ENCODE measurements around the gene PAPOLB. TPM values are rescaled to one million over a fixed set of nuclear protein-coding genes. Genes with fewer than 3 reads are reported as not detected.

The PAPOLB gene
- total and polyA plus RNA-seq, 2 of the 8 experiments (the other 6 are each of a cell fraction or from before 2014, with no cell fraction given): 0.02 to 0.15 TPM

DNA sequence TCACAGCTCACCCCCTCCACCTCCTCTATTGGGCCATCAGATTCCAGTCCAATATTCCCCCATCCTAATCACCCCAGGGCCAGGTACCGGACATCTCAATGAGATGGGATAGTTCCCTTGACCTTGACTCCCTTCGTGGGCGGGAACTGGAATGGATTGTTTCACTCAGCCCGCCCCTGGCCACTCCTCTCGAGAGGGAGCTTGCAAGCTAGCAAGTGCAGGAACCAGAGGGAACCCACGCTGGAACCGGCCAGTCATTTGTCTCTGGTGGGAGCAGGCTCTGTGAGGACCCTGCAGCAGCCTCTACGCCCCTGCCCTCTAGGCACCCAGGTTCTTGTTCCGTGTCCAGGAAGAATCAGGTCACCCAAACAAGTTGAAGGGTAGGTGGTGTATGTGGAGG, 32.7 kb upstream of the PAPOLB start:
- Histone ChIP-seq H3K4me1 (replicated peaks in 1 of 4; ENCODE audit: control insufficient read depth in 3 of 4, insufficient read depth in 4 of 4, low read length in 3 of 4) (no peaks in the 10 kb centered on the region; a peak in 1 of 7 replicates), H3K4me2 (ENCODE audit: insufficient read depth in 1 of 2, low read depth in 2 of 2, low read length in 2 of 2) (no peak overlapping the region), H3K36me3 (ENCODE audit: control insufficient read depth in 2 of 4, insufficient read depth in 4 of 4, low read length in 3 of 4) (no peaks in the 10 kb centered on the region), H3K79me1 (ENCODE audit: low read depth, low read length) (no peaks in the 10 kb centered on the region), H2BK12ac (ENCODE audit: low read depth, low read length) (0 out of 2 replicates have a peak overlapping the region, but pooled peaks have one; percentile 39), H3K56ac (replicated peaks; ENCODE audit: insufficient read length, low read depth, low read length) (no peak overlapping the region), H2BK15ac (ENCODE audit: low read length) (no peak overlapping the region), H2BK20ac (ENCODE audit: low read length) (no peak overlapping the region), H3K23me2 (ENCODE audit: low read depth, low read length) (peaks cover 2% of the 10 kb centered on the region; the same call in 1 of the 2 replicates), H3K27me3 (replicated peaks in 1 of 4; ENCODE audit: control insufficient read depth in 3 of 4, extremely low read depth in 1 of 4, insufficient read depth in 3 of 4, low read length in 3 of 4) (no peaks in the 10 kb centered on the region), H3K23ac (ENCODE audit: insufficient read length) (no peak overlapping the region), H3K9me3 (ENCODE audit: insufficient read depth in 2 of 2, low read depth in 1 of 2, low read length in 1 of 2) (peaks cover 2 to 11% of the 10 kb centered on the region in 2 experiments; a peak in 2 of 4 replicates), H3K4me3 (ENCODE audit: extremely low read depth in 1 of 4, insufficient read depth in 2 of 4, low read depth in 3 of 4, low read length in 4 of 4) (no peak overlapping the region), H3K9ac (replicated peaks in 1 of 4; ENCODE audit: extremely low read depth in 1 of 4, low read depth in 3 of 4, low read length in 3 of 4) (no peak overlapping the region), H2AFZ (ENCODE audit: low read length) (peak overlapping the region; percentile 59; the same call in 1 of the 2 replicates), H3K14ac (ENCODE audit: insufficient read length) (no peak overlapping the region), H2BK5ac (ENCODE audit: low read depth, low read length) (0 out of 2 replicates have a peak overlapping the region, but pooled peaks have one; percentile 44), H3K27ac (ENCODE audit: low read depth, low read length) (no peak overlapping the region), H3K4ac (replicated peaks; ENCODE audit: insufficient read length, low read depth, low read length) (no peak overlapping the region), H4K5ac (ENCODE audit: insufficient read length, low read depth, low read length) (no peak overlapping the region), H4K20me1 (replicated peaks in 1 of 2; ENCODE audit: control insufficient read depth in 1 of 2, insufficient read depth in 2 of 2, low read length in 2 of 2) (no peaks in the 10 kb centered on the region), H4K91ac (replicated peaks; ENCODE audit: insufficient read length, low read length) (no peak overlapping the region), H2BK120ac (replicated peaks; ENCODE audit: low read depth, low read length) (no peak overlapping the region), H2AK5ac (ENCODE audit: low read depth, low read length) (no peak overlapping the region), H3K79me2 (ENCODE audit: control insufficient read depth in 1 of 2, insufficient read depth in 2 of 2, low read length in 2 of 2) (no peaks in the 10 kb centered on the region), H4K8ac (ENCODE audit: extremely low read depth, insufficient read depth, low read length) (0 out of 2 replicates have a peak overlapping the region, but pooled peaks have one; percentile 2), H3K18ac (ENCODE audit: extremely low read depth, low read length) (no peak overlapping the region)
- FAIRE-seq (no peak), DNase-seq (ENCODE audit: low read depth in 1 of 2, low spot score in 2 of 2) (no peak)
- POLR2A ChIA-PET (ENCODE audit: partially characterized antibody): interaction anchor here (0.8 to 1.7 kb wide), 4 partner anchors 8 to 21 kb away, joined by 3 to 5 read pairs (median 4); partner anchors contain the start of gene RADIL
- 93% methylated on average over 9 of the region's 9 CpGs; no CpG with 5 or more reads in 1 of the 2 experiments for WGBS, 2 experiments (ENCODE audit: extremely low coverage in 1 of 2, insufficient coverage in 1 of 2, insufficient read length in 1 of 2, insufficient replicate concordance in 2 of 2, low coverage in 1 of 2, low lambda C conversion rate in 2 of 2, missing lambda C conversion rate in 1 of 2)
- CTCF ChIA-PET (ENCODE audit: partially characterized antibody): interaction anchor here (3.5 kb wide), 1 partner anchor 10 kb away, joined by 16 read pairs; the partner anchor contains the start of gene RADIL
- TF ChIP-seq, protein P1, sequence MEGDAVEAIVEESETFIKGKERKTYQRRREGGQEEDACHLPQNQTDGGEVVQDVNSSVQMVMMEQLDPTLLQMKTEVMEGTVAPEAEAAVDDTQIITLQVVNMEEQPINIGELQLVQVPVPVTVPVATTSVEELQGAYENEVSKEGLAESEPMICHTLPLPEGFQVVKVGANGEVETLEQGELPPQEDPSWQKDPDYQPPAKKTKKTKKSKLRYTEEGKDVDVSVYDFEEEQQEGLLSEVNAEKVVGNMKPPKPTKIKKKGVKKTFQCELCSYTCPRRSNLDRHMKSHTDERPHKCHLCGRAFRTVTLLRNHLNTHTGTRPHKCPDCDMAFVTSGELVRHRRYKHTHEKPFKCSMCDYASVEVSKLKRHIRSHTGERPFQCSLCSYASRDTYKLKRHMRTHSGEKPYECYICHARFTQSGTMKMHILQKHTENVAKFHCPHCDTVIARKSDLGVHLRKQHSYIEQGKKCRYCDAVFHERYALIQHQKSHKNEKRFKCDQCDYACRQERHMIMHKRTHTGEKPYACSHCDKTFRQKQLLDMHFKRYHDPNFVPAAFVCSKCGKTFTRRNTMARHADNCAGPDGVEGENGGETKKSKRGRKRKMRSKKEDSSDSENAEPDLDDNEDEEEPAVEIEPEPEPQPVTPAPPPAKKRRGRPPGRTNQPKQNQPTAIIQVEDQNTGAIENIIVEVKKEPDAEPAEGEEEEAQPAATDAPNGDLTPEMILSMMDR (IDR thresholded peaks at IDR 0.05; ENCODE audit: control extremely low read depth in 1 of 3, insufficient read depth in 1 of 3, low read depth in 1 of 3, low read length in 3 of 3): no peak
- TF ChIP-seq CBX8 (IDR thresholded peaks at IDR 0.05; ENCODE audit: borderline replicate concordance, low read depth, low read length) (no peak), SIRT6 (IDR thresholded peaks at IDR 0.05; ENCODE audit: low read length) (no peak), EGR1 (IDR thresholded peaks at IDR 0.05; ENCODE audit: borderline replicate concordance, low read depth, low read length) (no peak), CTBP2 (IDR thresholded peaks at IDR 0.05; ENCODE audit: borderline replicate concordance, insufficient read depth, insufficient read length, low read length) (no peak), FOSL1 (IDR thresholded peaks at IDR 0.05; ENCODE audit: insufficient read depth, low read depth, low read length) (no peak), KDM1A (IDR thresholded peaks at IDR 0.05; ENCODE audit: borderline replicate concordance, low read length) (no peak), TAF1 (IDR thresholded peaks at IDR 0.05; ENCODE audit: low read depth, low read length) (no peak), RBBP5 (IDR thresholded peaks at IDR 0.05; ENCODE audit: borderline replicate concordance, low read depth, low read length) (no peak), BCL11A (IDR thresholded peaks at IDR 0.05; ENCODE audit: low read depth in 2 of 2, low read length in 2 of 2) (no peak), CREB1 (IDR thresholded peaks at IDR 0.05) (no peak)

Data from H1 (cell line).